ENCODE measurements around the gene SNRK.

SNRK gene

GRCh38 chr3:43389388-43390254 is 103.3 kb downstream of the SNRK start:
- TF ChIP-seq CTCF (IDR thresholded peaks at IDR 0.05; ENCODE audit: low read depth, low read length): no peak
- no peak overlapping the region for H3K4me3 ChIP-seq (ENCODE audit: low read depth, low read length)
- no peaks in the 10 kb centered on the region for H3K36me3 ChIP-seq
- no peaks in the 10 kb centered on the region for H3K27me3 ChIP-seq (ENCODE audit: insufficient read depth, low read depth, severe bottlenecking)
- no peaks in the 10 kb centered on the region for H3K9me3 ChIP-seq (ENCODE audit: severe bottlenecking)
- no peak for DNase-seq
- H3K27ac ChIP-seq: no peak overlapping the region

- no peak for TF ChIP-seq CTCF (IDR thresholded peaks at IDR 0.05; ENCODE audit: low read depth, low read length)
- Histone ChIP-seq H3K9me3 (ENCODE audit: severe bottlenecking) (no peaks in the 10 kb centered on the region), H3K4me3 (ENCODE audit: low read depth, low read length) (no peak overlapping the region), H3K27ac (no peak overlapping the region), H3K27me3 (ENCODE audit: insufficient read depth, low read depth, severe bottlenecking) (no peaks in the 10 kb centered on the region), H3K36me3 (no peaks in the 10 kb centered on the region)
- DNase-seq: no peak
Measured at GRCh38 chr3:43390255-43390588, 103.9 kb downstream of the SNRK start.

- no peaks in the 10 kb centered on the region for H3K27me3 ChIP-seq (ENCODE audit: insufficient read depth, low read depth, severe bottlenecking)
- H3K9me3 ChIP-seq (ENCODE audit: severe bottlenecking): no peaks in the 10 kb centered on the region
- H3K27ac ChIP-seq: no peak overlapping the region
- no peak for DNase-seq
- H3K36me3 ChIP-seq: no peaks in the 10 kb centered on the region
- no peak overlapping the region for H3K4me3 ChIP-seq (ENCODE audit: low read depth, low read length)
- no peak for TF ChIP-seq CTCF (IDR thresholded peaks at IDR 0.05; ENCODE audit: low read depth, low read length)
Measured at GRCh38 chr3:43391621-43392020, 105.3 kb downstream of the SNRK start.

GRCh38 chr3:43394041-43394554 is 107.8 kb downstream of the SNRK start:
- Histone ChIP-seq H3K27me3 (ENCODE audit: insufficient read depth, low read depth, severe bottlenecking) (no peaks in the 10 kb centered on the region), H3K4me3 (ENCODE audit: low read depth, low read length) (no peak overlapping the region), H3K36me3 (no peaks in the 10 kb centered on the region), H3K9me3 (ENCODE audit: severe bottlenecking) (no peaks in the 10 kb centered on the region), H3K27ac (no peak overlapping the region)
- no peak for DNase-seq
- no peak for TF ChIP-seq CTCF (IDR thresholded peaks at IDR 0.05; ENCODE audit: low read depth, low read length)

- Histone ChIP-seq H3K4me3 (ENCODE audit: low read depth, low read length) (no peak overlapping the region), H3K27ac (no peak overlapping the region), H3K9me3 (ENCODE audit: severe bottlenecking) (no peaks in the 10 kb centered on the region), H3K36me3 (no peaks in the 10 kb centered on the region), H3K27me3 (ENCODE audit: insufficient read depth, low read depth, severe bottlenecking) (no peaks in the 10 kb centered on the region)
- no peak for TF ChIP-seq CTCF (IDR thresholded peaks at IDR 0.05; ENCODE audit: low read depth, low read length)
- DNase-seq: no peak
Measured at GRCh38 chr3:43399034-43399433, 112.7 kb downstream of the SNRK start.

Data from WERI-Rb-1 (cell line).